A673 (cell line): Measurements from ENCODE around the gene SLC9A8. TPM values are rescaled to one million over a fixed set of nuclear protein-coding genes. Genes with fewer than 3 reads are reported as not detected.

Experiments
- BruUV-seq: library from RNA; stranded (reverse); fragments of 400-500 nt; replicated peaks from 2 replicates; lab custom pipeline; 2021; lab: Mats Ljungman, UMichigan
- CTCF ChIA-PET: fragments of 300-600 bp; sonication (Branson Sonifier 250); formaldehyde crosslinking; loops from one replicate; lab custom pipeline; 2022; ENCODE audit warnings: antibody characterized with exemption; lab: Charles Lee
- POLR2A ChIA-PET: fragments of 300-600 bp; sonication (Branson Sonifier 250); formaldehyde crosslinking; loops from one replicate; lab custom pipeline; 2022; ENCODE audit warnings: antibody characterized with exemption; ENCODE audit not compliant: low non-redundant PET; lab: Charles Lee
- DNase-seq: peaks from one replicate; pipeline ENCODE4 v3.0.0-alpha.2; 2015; ENCODE audit warnings: low spot score
- H3K27ac ChIP-seq: fragments of 200-600 bp; sonication (generic); 2 replicates; pipeline ENCODE4 v1.5.1; 2016; ENCODE audit warnings: mixed run types, low read depth, mild to moderate bottlenecking, mixed read lengths, antibody characterized with exemption, low read length; ENCODE audit not compliant: poor library complexity, severe bottlenecking
- H3K27me3 ChIP-seq: fragments of 200-600 bp; sonication (generic); replicated peaks from 2 replicates; pipeline ENCODE4 v1.6.1; 2017; ENCODE audit warnings: mixed run types, low read depth, mild to moderate bottlenecking, mixed read lengths, antibody characterized with exemption, low read length; ENCODE audit not compliant: insufficient read depth, poor library complexity
- H3K36me3 ChIP-seq: fragments of 200-600 bp; sonication (generic); 2 replicates; pipeline ENCODE4 v1.6.1; 2016; ENCODE audit warnings: mixed run types, mild to moderate bottlenecking, mixed read lengths, antibody characterized with exemption, low read length; ENCODE audit not compliant: insufficient read depth, poor library complexity, severe bottlenecking
- H3K4me1 ChIP-seq: fragments of 200-600 bp; sonication (generic); 2 replicates; pipeline ENCODE4 v1.6.1; 2017; ENCODE audit warnings: mixed run types, mild to moderate bottlenecking, mixed read lengths, antibody characterized with exemption, low read length; ENCODE audit not compliant: insufficient read depth, poor library complexity, severe bottlenecking
- H3K4me3 ChIP-seq: fragments of 200-600 bp; sonication (generic); 2 replicates; pipeline ENCODE4 v1.5.1; 2016; ENCODE audit warnings: low read depth, mixed run types, mild to moderate bottlenecking, mixed read lengths, low read length; ENCODE audit not compliant: poor library complexity, severe bottlenecking
- H3K9me3 ChIP-seq: fragments of 200-600 bp; sonication (generic); 2 replicates; pipeline ENCODE4 v1.6.1; 2016; ENCODE audit warnings: mixed run types, low read depth, mild to moderate bottlenecking, mixed read lengths, antibody characterized with exemption, low read length; ENCODE audit not compliant: poor library complexity, severe bottlenecking
- EZH2 ChIP-seq: fragments of 200-600 bp; sonication (generic); IDR thresholded peaks from 2 replicates; pipeline ENCODE4 v1.6.1; 2017; ENCODE audit warnings: borderline replicate concordance, low read depth, mild to moderate bottlenecking, mixed read lengths, antibody characterized with exemption, low read length; ENCODE audit not compliant: poor library complexity, severe bottlenecking
- intact Hi-C: fragments of 100-400 bp; cut with micrococcal nuclease; formaldehyde crosslinking; loops from one replicate; pipeline ENCODE4 v1.10.0; 2022; ENCODE audit not compliant: unreplicated experiment
- total RNA-seq: library from RNA; stranded (reverse); gene quantifications from 2 replicates; pipeline ENCODE4 v1.2.3, GENCODE V29; 2021
- TF ChIP-seq, protein P1 (sequence below): fragments of 300-800, 200-600 bp; sonication (generic); conservative IDR thresholded peaks from 2 replicates; pipeline ENCODE4 v1.5.1; 2017; ENCODE audit warnings: low read depth, mild to moderate bottlenecking, antibody characterized with exemption, low read length, moderate library complexity, mixed read lengths

The SLC9A8 gene
- total RNA-seq, 1 experiment from 2014 or later: 9.8 TPM

DNA sequence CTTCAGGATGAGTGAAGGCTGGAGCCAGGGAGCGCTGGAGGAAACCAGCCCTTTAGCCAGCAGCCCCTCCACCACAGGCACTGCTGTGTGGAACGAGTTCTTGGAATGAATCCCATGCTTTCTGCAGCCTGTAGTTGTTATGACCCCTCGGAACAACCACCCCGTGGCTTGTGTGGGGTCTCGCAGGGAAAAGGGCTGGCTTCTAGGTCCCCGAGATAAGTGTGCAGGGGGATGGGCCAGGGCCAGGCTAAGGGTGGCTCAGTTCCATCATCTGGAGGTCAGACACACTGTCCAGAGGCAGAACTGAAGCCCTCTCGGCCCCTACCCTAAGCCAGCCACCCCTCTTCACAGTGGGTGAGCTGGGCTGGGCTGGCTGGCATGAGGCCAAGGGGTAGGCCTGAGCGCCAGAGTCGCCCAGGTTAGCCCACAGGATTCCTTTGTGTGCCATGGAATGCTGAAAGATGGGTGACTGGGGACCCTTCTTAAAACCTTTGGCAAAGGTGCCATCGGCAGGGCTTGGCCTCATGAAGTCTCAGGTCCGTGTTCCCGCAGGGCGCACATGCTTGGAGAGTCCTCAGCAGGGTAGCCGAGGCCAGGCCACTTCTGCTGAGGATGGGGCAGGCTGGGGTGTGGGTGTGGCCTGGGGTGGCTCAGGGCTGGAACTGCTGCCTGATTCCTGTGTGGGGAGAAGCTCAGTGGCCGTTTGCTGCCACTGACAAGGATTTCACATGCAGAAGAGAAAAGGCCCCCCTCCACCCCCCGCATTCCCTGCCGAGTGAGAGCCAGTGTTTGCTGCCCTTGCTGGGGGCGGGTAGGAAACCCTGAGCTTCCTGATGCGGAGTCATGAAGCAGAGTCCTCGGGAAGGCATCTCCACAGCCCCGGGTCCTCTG, 78.1 kb downstream of the SLC9A8 start:
- BruUV-seq: no TSS peak
- H3K27me3 ChIP-seq: no peaks in the 10 kb centered on the region
- intact Hi-C loops: no loop called here
- H3K4me3 ChIP-seq: no peak overlapping the region
- H3K9me3 ChIP-seq: no peaks in the 10 kb centered on the region
- ChIA-PET POLR2A (no interaction called here), CTCF (no interaction called here)
- H3K4me1 ChIP-seq: no peaks in the 10 kb centered on the region
- DNase-seq: no peak
- TF ChIP-seq, protein P1, sequence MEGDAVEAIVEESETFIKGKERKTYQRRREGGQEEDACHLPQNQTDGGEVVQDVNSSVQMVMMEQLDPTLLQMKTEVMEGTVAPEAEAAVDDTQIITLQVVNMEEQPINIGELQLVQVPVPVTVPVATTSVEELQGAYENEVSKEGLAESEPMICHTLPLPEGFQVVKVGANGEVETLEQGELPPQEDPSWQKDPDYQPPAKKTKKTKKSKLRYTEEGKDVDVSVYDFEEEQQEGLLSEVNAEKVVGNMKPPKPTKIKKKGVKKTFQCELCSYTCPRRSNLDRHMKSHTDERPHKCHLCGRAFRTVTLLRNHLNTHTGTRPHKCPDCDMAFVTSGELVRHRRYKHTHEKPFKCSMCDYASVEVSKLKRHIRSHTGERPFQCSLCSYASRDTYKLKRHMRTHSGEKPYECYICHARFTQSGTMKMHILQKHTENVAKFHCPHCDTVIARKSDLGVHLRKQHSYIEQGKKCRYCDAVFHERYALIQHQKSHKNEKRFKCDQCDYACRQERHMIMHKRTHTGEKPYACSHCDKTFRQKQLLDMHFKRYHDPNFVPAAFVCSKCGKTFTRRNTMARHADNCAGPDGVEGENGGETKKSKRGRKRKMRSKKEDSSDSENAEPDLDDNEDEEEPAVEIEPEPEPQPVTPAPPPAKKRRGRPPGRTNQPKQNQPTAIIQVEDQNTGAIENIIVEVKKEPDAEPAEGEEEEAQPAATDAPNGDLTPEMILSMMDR: no peak
- no peak for TF ChIP-seq EZH2
- no peaks in the 10 kb centered on the region for H3K36me3 ChIP-seq
- no peak overlapping the region for H3K27ac ChIP-seq

DNA sequence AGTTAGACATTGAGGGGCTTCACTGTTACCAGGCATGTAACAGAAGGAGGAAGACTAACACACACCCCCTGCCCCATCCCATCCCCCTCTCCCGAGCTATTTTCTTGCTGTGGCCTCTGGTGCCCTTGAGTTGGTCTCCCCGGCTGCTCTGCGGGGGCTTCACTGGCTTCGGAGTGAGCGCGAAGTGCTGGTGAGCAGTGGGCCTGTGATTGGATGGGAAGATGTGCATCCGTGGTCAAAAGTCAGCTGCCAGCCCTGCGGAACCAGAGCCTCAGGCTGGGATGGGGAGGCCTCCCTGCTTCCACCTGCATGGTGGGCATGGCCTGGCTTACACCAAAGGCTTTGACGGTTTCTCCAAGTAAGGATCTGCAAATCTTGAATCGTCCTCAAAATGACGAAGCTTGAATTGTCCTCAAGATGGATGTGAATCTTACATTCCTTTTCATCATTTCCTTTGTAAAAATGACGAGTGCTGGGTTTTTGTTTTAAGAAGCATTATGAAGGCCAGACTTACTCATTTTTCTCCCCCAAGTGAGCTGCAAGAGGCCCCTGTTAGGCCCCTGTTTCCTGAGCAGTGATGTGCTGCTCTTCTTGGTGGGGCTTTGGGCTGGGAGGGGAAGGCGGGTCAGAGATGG, 79.0 kb downstream of the SLC9A8 start:
- Histone ChIP-seq H3K27me3 (no peaks in the 10 kb centered on the region), H3K36me3 (no peaks in the 10 kb centered on the region), H3K4me1 (no peaks in the 10 kb centered on the region), H3K4me3 (no peak overlapping the region), H3K27ac (peak overlapping the region; percentile 53), H3K9me3 (no peaks in the 10 kb centered on the region)
- ChIA-PET POLR2A (no interaction called here), CTCF (interaction anchor here (0.5 kb wide), 1 partner anchor 71 kb away, joined by 5 read pairs; no protein-coding TSS in a partner anchor)
- BruUV-seq: no TSS peak
- intact Hi-C loops: no loop called here
- DNase-seq: no peak
- TF ChIP-seq, protein P1: no peak
- TF ChIP-seq EZH2: no peak

- ChIA-PET CTCF (no interaction called here), POLR2A (no interaction called here)
- intact Hi-C loops: no loop called here
- H3K9me3 ChIP-seq: no peaks in the 10 kb centered on the region
- TF ChIP-seq, protein P1: no peak
- no peak for TF ChIP-seq EZH2
- no peaks in the 10 kb centered on the region for H3K36me3 ChIP-seq
- H3K27me3 ChIP-seq: no peaks in the 10 kb centered on the region
- no peak overlapping the region for H3K4me3 ChIP-seq
- H3K27ac ChIP-seq: peak overlapping the region; percentile 53
- no peak for DNase-seq
- BruUV-seq: no TSS peak
- no peaks in the 10 kb centered on the region for H3K4me1 ChIP-seq
These were observed 79.6 kb downstream of the SLC9A8 start for GRCh38 chr20:49892260-49892659.
